K562 (cell line): ENCODE data around the gene SYMPK. TPM values are rescaled to one million over a fixed set of nuclear protein-coding genes. Genes with fewer than 3 reads are reported as not detected.
A peak's percentile ranks its signal among the peaks of the same experiment; 100 is the strongest.

Experiments
- BMI1 ChIP-seq: fragments of 150-350 bp; IDR thresholded peaks from 2 replicates; pipeline ENCODE4 v1.6.1; 2014; ENCODE audit warnings: low read length
- C11orf30 ChIP-seq: fragments of 450-650 bp; IDR thresholded peaks from 2 replicates; pipeline ENCODE4 v1.6.1; 2016; ENCODE audit warnings: low read depth, mild to moderate bottlenecking
- CBX1 ChIP-seq: sonication (generic); IDR thresholded peaks from 2 replicates; pipeline ENCODE4 v1.6.1; 2016; ENCODE audit warnings: antibody characterized with exemption, low read depth, mild to moderate bottlenecking
- FOXK2 ChIP-seq, 2 experiments: fragments of 450-650 bp; IDR thresholded peaks in 1 of 2; conservative IDR thresholded peaks in 1 of 2; 2 replicates each; pipeline ENCODE4 v1.6.1; 2016; ENCODE audit warnings: low read depth in 2 of 2, mild to moderate bottlenecking in 1 of 2
- HDAC6 ChIP-seq: IDR thresholded peaks from 2 replicates; pipeline ENCODE4 v1.6.1; 2012; ENCODE audit warnings: low read depth, mild to moderate bottlenecking, control low read depth, inconsistent platforms, low read length, moderate library complexity
- HMG20B ChIP-seq: fragments of 250-450 bp; sonication (Bioruptor Pico); IDR thresholded peaks from 2 replicates; pipeline ENCODE4 v1.5.0; 2021; ENCODE audit warnings: mild to moderate bottlenecking
- HSF4 ChIP-seq: fragments of 250-450 bp; sonication (Bioruptor Pico); IDR thresholded peaks from 2 replicates; pipeline ENCODE4 v2.1.2; 2022; ENCODE audit warnings: mild to moderate bottlenecking, moderate library complexity, borderline replicate concordance
- MED1 ChIP-seq: sonication (generic); formaldehyde crosslinking; IDR thresholded peaks from 2 replicates; pipeline ENCODE4 v1.8.1; 2023; ENCODE audit warnings: missing genetic modification reagents, borderline replicate concordance
- NCOA6 ChIP-seq: fragments of 450-650 bp; IDR thresholded peaks from 2 replicates; pipeline ENCODE4 v1.6.1; 2017; ENCODE audit warnings: mild to moderate bottlenecking
- RBM17 ChIP-seq: fragments of 200-400 bp; formaldehyde crosslinking; IDR thresholded peaks from 2 replicates; pipeline ENCODE4 v1.6.1; 2017; ENCODE audit warnings: low read depth, mild to moderate bottlenecking, low read length, borderline replicate concordance
- RHOXF2B ChIP-seq: fragments of 250-450 bp; sonication (Bioruptor Pico); conservative IDR thresholded peaks from 2 replicates; pipeline ENCODE4 v1.5.1; 2021
- ZNF253 ChIP-seq: fragments of 250-450 bp; sonication (Bioruptor Pico); conservative IDR thresholded peaks from 2 replicates; pipeline ENCODE4 v1.6.1; 2021; ENCODE audit warnings: mild to moderate bottlenecking
- polyA plus RNA-seq, 8 experiments: library from polyadenylated mRNA; depleted of rRNA in 4 of 8; stranded (reverse) in 5 of 8; unstranded in 3 of 8; fragments of >200 nt; fragmentation: Nextera tagmentation in 2 of 8; fragmentation: Illumina TruSeq in 1 of 8; extraction: Ambion mirVana in 2 of 8; extraction: Trizol in 1 of 8; gene quantifications; 2 replicates each; pipeline versions ENCODE4 v1.2.1 to v1.2.3, GENCODE V29; 2011 to 2014; ENCODE audit warnings: inconsistent platforms in 1 of 8, missing spikeins in 1 of 8
- total RNA-seq, 7 experiments: library from RNA; depleted of rRNA in 6 of 7; stranded (reverse); fragments of >200 nt in 6 of 7; fragmentation: Illumina TruSeq in 2 of 7; extraction: Trizol in 2 of 7; gene quantifications; 2 replicates each; pipeline versions ENCODE4 v1.2.1 to v1.2.3, GENCODE V29; 2011 to 2021; ENCODE audit warnings: low replicate concordance in 1 of 7
- TF ChIP-seq, protein P1 (sequence below): sonication (generic); formaldehyde crosslinking; IDR thresholded peaks from 2 replicates; pipeline ENCODE4 v1.8.1; 2023; ENCODE audit warnings: mild to moderate bottlenecking, missing genetic modification reagents, moderate library complexity
- TF ChIP-seq, protein P2 (sequence below): IDR thresholded peaks from 2 replicates; pipeline ENCODE4 v1.6.1; 2012; ENCODE audit warnings: low read depth, low read length, improper control_type of control experiment, borderline replicate concordance
- TF ChIP-seq, protein P3 (sequence below): fragments of 450-650 bp; IDR thresholded peaks from 2 replicates; pipeline ENCODE4 v1.6.1; 2016; ENCODE audit warnings: antibody characterized with exemption
- TF ChIP-seq, protein P4 (sequence below): sonication (generic); formaldehyde crosslinking; IDR thresholded peaks from 2 replicates; pipeline ENCODE4 v1.8.1; 2023; ENCODE audit warnings: missing genetic modification reagents, mild to moderate bottlenecking, borderline replicate concordance

The SYMPK gene
- total and polyA plus RNA-seq, 9 of the 15 experiments (the other 6 are each of a cell fraction or from before 2014, with no cell fraction given), result 0.73 to 95.5 (median 58.4) TPM

DNA sequence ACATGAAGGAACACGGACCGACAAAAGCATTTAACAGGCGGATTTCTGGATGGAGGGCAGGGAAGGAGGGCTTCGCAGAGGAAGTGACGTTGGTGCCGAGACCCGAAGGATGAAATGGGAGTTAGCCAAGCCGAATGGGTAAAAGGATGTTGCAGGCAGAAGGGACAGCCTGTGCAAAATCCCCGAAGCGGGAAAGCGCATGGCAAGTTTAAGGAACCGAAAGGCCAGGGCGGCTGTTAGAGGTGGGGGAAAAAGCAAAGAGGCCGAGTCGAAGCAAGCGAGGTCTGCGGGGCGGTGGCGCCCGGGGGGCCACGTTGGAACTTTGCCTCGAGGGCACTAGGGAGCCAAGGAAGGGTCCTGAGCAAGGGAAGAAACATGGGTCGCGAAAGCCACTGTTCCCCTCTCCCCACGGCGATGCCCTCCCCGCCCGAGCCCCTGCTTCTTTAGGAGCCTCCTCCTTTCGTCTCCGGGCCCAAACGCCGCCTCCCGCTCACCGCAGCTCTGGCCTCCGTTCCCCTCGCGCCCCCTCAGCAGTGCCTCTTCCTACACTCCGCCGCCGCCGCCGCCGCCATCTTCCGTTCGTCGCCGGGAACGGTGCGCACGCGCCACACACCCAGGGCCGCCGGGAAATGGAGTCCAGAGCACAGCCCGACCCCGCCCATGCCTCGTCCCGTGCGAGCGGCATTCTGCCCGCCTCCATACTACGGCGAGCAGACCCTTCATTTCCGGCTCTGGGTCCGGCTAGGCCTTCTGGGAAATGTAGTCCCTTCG is at the start of gene SYMPK (continued):
- TF ChIP-seq RBM17, result no peak
- TF ChIP-seq HMG20B, result no peak
- TF ChIP-seq, protein P1, sequence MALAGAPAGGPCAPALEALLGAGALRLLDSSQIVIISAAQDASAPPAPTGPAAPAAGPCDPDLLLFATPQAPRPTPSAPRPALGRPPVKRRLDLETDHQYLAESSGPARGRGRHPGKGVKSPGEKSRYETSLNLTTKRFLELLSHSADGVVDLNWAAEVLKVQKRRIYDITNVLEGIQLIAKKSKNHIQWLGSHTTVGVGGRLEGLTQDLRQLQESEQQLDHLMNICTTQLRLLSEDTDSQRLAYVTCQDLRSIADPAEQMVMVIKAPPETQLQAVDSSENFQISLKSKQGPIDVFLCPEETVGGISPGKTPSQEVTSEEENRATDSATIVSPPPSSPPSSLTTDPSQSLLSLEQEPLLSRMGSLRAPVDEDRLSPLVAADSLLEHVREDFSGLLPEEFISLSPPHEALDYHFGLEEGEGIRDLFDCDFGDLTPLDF, result 0 out of 2 replicates have a peak, but pooled peaks have one; percentile 2
- TF ChIP-seq, protein P2, sequence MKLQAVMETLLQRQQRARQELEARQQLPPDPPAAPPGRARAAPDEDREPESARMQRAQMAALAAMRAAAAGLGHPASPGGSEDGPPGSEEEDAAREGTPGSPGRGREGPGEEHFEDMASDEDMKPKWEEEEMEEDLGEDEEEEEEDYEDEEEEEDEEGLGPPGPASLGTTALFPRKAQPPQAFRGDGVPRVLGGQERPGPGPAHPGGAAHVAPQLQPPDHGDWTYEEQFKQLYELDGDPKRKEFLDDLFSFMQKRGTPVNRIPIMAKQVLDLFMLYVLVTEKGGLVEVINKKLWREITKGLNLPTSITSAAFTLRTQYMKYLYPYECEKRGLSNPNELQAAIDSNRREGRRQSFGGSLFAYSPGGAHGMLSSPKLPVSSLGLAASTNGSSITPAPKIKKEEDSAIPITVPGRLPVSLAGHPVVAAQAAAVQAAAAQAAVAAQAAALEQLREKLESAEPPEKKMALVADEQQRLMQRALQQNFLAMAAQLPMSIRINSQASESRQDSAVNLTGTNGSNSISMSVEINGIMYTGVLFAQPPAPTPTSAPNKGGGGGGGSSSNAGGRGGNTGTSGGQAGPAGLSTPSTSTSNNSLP, result no peak
- no peak for TF ChIP-seq BMI1
- TF ChIP-seq ZNF253 (CRISPR knock-in tag), result no peak
- no peak for TF ChIP-seq HDAC6
- TF ChIP-seq, protein P3, sequence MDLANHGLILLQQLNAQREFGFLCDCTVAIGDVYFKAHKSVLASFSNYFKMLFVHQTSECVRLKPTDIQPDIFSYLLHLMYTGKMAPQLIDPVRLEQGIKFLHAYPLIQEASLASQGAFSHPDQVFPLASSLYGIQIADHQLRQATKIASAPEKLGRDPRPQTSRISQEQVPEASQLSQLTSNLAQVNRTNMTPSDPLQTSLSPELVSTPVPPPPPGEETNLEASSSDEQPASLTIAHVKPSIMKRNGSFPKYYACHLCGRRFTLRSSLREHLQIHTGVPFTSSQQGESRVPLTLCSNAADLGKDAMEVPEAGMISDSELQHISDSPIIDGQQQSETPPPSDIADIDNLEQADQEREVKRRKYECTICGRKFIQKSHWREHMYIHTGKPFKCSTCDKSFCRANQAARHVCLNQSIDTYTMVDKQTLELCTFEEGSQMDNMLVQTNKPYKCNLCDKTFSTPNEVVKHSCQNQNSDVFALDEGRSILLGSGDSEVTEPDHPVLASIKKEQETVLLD, result peak; percentile 91
- TF ChIP-seq HSF4, result no peak
- TF ChIP-seq C11orf30, result peak; percentile 68; the same call in 1 of the 2 replicates
- TF ChIP-seq FOXK2 (conservative IDR thresholded peaks at IDR 0.05 in 1 of 2, IDR thresholded peaks at IDR 0.05 in 1 of 2; ENCODE audit: low read depth in 2 of 2), result peak in 1 of 2 experiments; percentile 16; a peak in 1 of 4 replicates
- TF ChIP-seq RHOXF2B (CRISPR knock-in tag), result no peak
- no peak for TF ChIP-seq NCOA6
- no peak for TF ChIP-seq CBX1
- TF ChIP-seq, protein P4, sequence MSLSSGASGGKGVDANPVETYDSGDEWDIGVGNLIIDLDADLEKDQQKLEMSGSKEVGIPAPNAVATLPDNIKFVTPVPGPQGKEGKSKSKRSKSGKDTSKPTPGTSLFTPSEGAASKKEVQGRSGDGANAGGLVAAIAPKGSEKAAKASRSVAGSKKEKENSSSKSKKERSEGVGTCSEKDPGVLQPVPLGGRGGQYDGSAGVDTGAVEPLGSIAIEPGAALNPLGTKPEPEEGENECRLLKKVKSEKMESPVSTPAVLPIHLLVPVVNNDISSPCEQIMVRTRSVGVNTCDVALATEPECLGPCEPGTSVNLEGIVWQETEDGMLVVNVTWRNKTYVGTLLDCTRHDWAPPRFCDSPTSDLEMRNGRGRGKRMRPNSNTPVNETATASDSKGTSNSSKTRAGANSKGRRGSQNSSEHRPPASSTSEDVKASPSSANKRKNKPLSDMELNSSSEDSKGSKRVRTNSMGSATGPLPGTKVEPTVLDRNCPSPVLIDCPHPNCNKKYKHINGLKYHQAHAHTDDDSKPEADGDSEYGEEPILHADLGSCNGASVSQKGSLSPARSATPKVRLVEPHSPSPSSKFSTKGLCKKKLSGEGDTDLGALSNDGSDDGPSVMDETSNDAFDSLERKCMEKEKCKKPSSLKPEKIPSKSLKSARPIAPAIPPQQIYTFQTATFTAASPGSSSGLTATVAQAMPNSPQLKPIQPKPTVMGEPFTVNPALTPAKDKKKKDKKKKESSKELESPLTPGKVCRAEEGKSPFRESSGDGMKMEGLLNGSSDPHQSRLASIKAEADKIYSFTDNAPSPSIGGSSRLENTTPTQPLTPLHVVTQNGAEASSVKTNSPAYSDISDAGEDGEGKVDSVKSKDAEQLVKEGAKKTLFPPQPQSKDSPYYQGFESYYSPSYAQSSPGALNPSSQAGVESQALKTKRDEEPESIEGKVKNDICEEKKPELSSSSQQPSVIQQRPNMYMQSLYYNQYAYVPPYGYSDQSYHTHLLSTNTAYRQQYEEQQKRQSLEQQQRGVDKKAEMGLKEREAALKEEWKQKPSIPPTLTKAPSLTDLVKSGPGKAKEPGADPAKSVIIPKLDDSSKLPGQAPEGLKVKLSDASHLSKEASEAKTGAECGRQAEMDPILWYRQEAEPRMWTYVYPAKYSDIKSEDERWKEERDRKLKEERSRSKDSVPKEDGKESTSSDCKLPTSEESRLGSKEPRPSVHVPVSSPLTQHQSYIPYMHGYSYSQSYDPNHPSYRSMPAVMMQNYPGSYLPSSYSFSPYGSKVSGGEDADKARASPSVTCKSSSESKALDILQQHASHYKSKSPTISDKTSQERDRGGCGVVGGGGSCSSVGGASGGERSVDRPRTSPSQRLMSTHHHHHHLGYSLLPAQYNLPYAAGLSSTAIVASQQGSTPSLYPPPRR (CRISPR knock-in tag), result no peak
- no peak for TF ChIP-seq MED1
